NOMO-1 treated with DMSO at 0.1 percent for 48 hours (cell line): ENCODE results near the gene CA10.

Experiments
- DNase-seq: peaks from one replicate; lab custom pipeline; 2025; ENCODE audit not compliant: unreplicated experiment; lab: John Stamatoyannopoulos, UW

Gene CA10

DNA sequence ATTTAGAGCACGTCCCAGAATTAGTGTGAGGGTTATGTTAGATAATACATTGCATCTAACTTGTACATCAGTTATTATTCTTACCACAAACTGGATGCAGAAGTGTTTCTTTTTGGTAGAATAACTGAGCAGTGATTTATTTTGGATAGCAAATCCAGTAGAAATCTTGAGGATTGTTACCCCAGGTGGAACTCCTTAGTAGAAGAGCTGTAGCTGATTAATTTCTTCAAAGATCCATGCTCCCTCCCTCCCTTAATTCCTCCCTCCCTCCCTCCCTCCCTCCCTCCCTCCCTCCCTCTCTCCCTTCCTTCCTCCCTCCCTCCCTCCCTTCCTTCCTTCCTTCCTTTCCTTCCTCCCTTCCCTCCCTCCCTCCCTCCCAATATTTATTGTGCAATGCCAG, 337.7 kb downstream of the CA10 start:
- no peak for DNase-seq

DNA sequence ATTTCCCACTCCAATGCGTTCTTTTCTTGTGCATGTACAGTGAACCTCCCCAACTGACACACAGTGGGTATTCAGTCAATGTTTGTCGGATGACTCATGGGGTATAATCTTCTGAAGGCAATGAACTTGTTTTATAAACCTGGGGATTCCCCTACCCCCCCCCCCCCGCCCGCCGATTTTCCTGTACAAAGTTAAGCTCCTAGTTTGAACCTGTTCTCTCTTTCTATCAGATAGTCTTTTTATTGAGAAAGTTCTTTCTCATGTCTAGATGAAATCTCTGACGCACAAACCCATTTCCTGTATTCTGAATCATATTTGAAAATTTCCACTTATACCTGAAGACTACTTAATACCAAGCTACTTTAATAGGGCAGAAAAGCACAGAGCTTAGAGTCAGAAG, 338.3 kb downstream of the CA10 start:
- DNase-seq = no peak

DNA sequence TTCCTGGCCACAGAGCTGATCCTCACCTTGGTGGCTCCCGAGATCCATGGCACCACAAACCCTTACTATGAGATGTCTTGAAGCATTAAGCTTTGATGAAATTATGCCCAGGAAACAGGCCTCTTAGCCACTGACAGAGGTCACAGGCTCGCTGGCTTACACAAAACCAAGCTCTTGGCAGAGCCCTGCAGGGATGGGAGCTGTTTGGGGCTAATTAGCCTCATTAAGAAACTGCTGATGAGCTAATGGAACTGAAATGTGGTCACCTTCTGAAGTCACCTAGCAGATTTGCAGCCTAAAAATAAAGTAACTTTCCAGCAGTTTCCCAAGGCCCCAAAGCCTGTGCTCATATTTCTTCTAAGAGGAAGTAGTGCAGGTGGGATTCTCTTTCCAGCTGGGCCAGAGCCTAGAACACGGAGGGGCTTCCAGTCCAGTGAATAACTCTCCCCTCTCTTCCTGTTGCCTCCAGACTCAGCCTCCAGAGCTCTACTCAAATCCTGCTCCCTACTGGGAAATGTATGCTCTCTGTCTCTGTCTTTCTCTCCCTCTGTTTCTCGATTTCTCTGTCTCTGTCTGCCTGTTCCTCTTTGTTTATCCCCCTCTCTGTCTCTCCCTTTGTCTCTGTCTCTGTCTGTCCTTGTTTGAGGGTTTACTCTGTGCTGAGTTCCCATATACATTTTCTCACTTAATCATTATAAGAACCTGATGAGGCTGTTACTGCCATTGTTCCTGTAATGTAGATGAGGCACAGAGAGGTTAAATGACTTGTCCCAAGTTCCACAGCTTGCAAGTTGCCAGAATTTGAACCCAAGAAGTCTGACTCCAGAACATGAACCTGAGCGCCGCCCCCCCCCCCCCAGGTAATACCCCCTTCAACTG, 338.9 kb downstream of the CA10 start:
- DNase-seq = no peak

- no peak for DNase-seq
Measured at GRCh38 chr17:51818777-51819176, 339.7 kb downstream of the CA10 start.

- DNase-seq = no peak
Measured at GRCh38 chr17:51817955-51818354, 340.6 kb downstream of the CA10 start.

- DNase-seq = no peak
Measured at GRCh38 chr17:51817117-51817516, 341.4 kb downstream of the CA10 start.

GRCh38 chr17:51815097-51815496, 343.4 kb downstream of the CA10 start:
- DNase-seq = no peak

DNA sequence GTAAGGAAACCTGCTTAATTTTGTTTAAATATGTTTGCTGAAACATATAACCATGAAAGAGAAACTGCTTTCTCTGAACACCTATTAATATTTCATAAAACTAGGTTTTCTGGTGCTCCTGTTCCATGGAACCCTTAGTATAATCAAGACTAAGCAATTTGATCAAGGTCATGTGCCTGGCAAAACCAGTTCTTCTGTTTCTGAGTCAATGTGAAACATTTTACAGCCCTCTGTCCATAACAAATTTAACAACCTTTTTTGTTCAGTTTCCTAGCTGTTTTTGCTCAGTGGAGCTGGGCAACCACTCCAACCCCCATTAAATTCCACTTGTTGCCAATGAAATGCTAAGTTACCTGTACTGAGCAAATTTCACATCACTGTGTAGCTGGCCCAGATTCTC, 344.0 kb downstream of the CA10 start:
- no peak for DNase-seq

DNA sequence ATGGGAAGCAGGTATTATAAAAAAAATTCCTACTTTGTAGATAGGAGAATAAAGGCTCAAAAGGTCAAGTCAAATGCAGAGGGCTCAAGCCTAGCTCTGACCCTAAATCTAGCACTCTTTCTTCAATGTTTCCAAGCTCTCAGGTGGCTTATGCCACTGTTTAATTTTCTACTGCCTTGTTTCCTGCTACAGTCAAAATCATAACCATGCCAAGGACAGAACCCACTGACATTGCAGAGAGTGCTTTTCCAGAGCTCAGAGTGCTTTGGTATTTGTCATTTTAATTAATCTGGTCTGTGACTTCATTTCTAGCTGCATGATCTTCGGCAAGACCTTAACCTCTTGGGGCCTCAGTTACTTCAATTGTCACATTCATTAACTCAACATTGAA, 344.7 kb downstream of the CA10 start:
- no peak for DNase-seq

- DNase-seq = no peak
Measured at GRCh38 chr17:51813140-51813783, 345.3 kb downstream of the CA10 start.

DNA sequence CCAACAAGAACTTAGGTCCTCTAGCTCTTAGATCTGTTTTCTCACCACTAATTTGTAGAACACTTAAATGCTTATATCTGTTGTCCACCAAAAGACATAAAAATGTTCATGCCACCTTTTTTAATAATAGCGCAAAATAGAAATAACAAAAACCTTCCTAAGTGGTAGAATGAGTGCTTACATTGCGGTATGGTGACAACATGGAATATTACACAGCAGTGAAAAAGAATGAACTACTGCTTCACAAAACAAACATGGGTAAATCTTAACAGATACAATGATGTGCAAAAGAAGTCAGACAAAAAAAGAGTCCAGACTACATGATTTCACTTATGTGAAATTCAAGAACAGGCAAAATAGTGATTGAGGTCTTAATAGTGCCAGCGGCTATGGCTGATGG, 351.1 kb downstream of the CA10 start:
- DNase-seq = no peak

- DNase-seq = no peak
Measured at GRCh38 chr17:51805765-51806164, 352.7 kb downstream of the CA10 start.

- no peak for DNase-seq
Measured at GRCh38 chr17:51805185-51805584, 353.3 kb downstream of the CA10 start.

GRCh38 chr17:51803161-51803560, 355.4 kb downstream of the CA10 start:
- no peak for DNase-seq

DNA sequence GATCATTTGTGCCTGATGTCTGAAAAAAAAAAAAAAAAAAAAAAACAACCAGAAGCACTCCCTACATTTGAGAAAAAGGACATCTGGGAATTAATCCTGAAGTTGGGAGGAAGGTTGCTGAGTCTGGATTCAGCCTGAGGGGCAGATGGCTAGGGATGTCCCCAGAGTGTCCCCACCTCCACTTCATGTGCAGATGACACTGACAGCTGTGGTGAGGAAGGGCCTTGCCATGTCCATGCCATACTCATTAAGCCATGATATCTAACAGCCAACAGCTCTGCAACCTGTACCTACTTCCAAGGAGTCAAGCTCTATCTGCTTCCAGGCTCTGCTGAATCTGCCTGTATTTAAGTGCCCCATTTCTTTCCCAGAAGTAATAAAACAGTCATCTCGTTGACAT, 356.0 kb downstream of the CA10 start:
- no peak for DNase-seq

DNA sequence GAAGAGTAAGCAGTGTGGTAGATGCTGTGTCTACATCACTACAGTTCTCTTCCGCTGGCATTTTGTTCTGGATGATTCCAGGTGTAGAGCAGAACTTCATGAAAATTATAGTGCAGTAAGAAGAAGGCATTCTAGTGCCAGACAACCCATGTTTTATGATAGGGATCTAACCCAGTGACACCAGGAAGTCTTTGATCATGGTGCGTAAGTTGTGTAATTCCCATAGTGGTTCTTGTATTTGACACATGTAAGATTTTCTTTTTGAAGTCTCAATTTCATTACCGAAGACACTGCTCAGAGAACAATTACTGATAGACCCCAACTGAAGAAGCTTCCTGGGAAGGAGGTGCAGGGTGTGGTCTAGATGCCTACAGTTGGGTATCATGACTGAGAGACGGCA, 356.9 kb downstream of the CA10 start:
- no peak for DNase-seq

- no peak for DNase-seq
Measured at GRCh38 chr17:51799981-51800380, 358.5 kb downstream of the CA10 start.

GRCh38 chr17:51799240-51799639, 359.3 kb downstream of the CA10 start:
- DNase-seq = no peak

GRCh38 chr17:51797150-51797549, 361.4 kb downstream of the CA10 start:
- DNase-seq = no peak

GRCh38 chr17:51796026-51796425, 362.5 kb downstream of the CA10 start:
- DNase-seq = no peak

- DNase-seq = no peak
Measured at GRCh38 chr17:51795401-51795800, 363.1 kb downstream of the CA10 start.

- no peak for DNase-seq
Measured at GRCh38 chr17:51794466-51794865, 364.0 kb downstream of the CA10 start.

GRCh38 chr17:51793686-51794085, 364.8 kb downstream of the CA10 start:
- DNase-seq = no peak
